Transverse colon (tissue), 3 donors: ENCODE measurements around the gene CHPF2.

ENCODE experiments used
- EP300 ChIP-seq: sonication (generic); formaldehyde crosslinking; IDR thresholded peaks from one replicate; pipeline ENCODE4 v1.6.1; 2017; ENCODE audit warnings: antibody characterized with exemption, low read depth
- POLR2A ChIP-seq: fragments of 450-650 bp; IDR thresholded peaks from one replicate; pipeline ENCODE4 v1.6.1; 2016; ENCODE audit warnings: antibody characterized with exemption, mild to moderate bottlenecking, moderate library complexity
- TF ChIP-seq, protein P1 (sequence below), 5 experiments: fragments of 200-600 bp in 3 of 5; fragments of 450-650 bp in 2 of 5; sonication (generic) in 3 of 5; IDR thresholded peaks; 1 replicate in 2 of 5; 2 replicates in 3 of 5; pipeline ENCODE4 v1.5.1; 2016 to 2017; ENCODE audit warnings: antibody characterized with exemption in 5 of 5, inconsistent platforms in 3 of 5, mild to moderate bottlenecking in 2 of 5, moderate library complexity in 1 of 5

DNA sequence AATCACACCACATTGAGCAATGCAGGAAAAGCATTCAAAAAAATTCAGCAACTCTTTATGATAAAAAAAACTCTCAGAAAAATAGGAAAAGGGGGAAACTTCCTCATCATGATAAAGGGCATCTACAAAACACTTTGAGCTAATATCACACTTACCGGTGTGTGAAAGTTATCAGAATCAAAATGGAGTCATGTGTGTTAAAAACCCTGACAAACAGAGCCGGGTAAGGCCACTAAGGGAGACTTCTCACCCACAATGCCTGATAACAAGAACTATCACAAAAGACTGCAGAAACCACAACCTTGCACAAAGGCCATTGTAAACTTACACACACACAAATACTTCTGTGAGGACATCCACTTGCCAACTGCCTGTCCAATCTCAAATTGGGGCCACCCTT, 51.0 kb downstream of the CHPF2 start:
- TF ChIP-seq, protein P1, sequence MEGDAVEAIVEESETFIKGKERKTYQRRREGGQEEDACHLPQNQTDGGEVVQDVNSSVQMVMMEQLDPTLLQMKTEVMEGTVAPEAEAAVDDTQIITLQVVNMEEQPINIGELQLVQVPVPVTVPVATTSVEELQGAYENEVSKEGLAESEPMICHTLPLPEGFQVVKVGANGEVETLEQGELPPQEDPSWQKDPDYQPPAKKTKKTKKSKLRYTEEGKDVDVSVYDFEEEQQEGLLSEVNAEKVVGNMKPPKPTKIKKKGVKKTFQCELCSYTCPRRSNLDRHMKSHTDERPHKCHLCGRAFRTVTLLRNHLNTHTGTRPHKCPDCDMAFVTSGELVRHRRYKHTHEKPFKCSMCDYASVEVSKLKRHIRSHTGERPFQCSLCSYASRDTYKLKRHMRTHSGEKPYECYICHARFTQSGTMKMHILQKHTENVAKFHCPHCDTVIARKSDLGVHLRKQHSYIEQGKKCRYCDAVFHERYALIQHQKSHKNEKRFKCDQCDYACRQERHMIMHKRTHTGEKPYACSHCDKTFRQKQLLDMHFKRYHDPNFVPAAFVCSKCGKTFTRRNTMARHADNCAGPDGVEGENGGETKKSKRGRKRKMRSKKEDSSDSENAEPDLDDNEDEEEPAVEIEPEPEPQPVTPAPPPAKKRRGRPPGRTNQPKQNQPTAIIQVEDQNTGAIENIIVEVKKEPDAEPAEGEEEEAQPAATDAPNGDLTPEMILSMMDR (IDR thresholded peaks at IDR 0.05) = no peak
- TF ChIP-seq POLR2A = no peak
- no peak for TF ChIP-seq EP300
